MM.1S (cell line): ENCODE results near the gene FGF14.

Experiments
- DNase-seq: peaks from one replicate; pipeline ENCODE4 v3.0.0-alpha.2; 2015
- H2AFZ ChIP-seq: fragments of 300-600 bp; sonication (generic); 2 replicates; pipeline ENCODE4 v1.6.0; 2016; ENCODE audit warnings: antibody characterized with exemption, low read length
- H3F3A ChIP-seq: fragments of 300-600 bp; sonication (generic); 2 replicates; pipeline ENCODE4 v1.6.1; 2016; ENCODE audit warnings: mild to moderate bottlenecking, antibody characterized with exemption, low read length, moderate library complexity, mixed read lengths; ENCODE audit not compliant: insufficient read depth
- H3K27ac ChIP-seq: fragments of 300-600 bp; sonication (generic); 2 replicates; pipeline ENCODE4 v1.5.1; 2016; ENCODE audit warnings: mild to moderate bottlenecking, low read length
- H3K27me3 ChIP-seq: fragments of 300-600 bp; sonication (generic); replicated peaks from 2 replicates; pipeline ENCODE4 v1.6.0; 2016; ENCODE audit warnings: low read length; ENCODE audit not compliant: insufficient read depth
- H3K36me3 ChIP-seq: fragments of 300-600 bp; sonication (generic); replicated peaks from 2 replicates; pipeline ENCODE4 v1.6.1; 2016; ENCODE audit warnings: mild to moderate bottlenecking, low read length, mixed read lengths; ENCODE audit not compliant: insufficient read depth
- H3K4me1 ChIP-seq: fragments of 300-600 bp; sonication (generic); 2 replicates; pipeline ENCODE4 v1.6.1; 2016; ENCODE audit warnings: low read length, mixed read lengths
- H3K4me2 ChIP-seq: fragments of 300-600 bp; sonication (generic); 2 replicates; pipeline ENCODE4 v1.6.0; 2016; ENCODE audit warnings: low read depth, low read length
- H3K4me3 ChIP-seq: fragments of 300-600 bp; sonication (generic); 2 replicates; pipeline ENCODE4 v1.5.1; 2016; ENCODE audit warnings: low read length, mixed read lengths
- H3K79me2 ChIP-seq: fragments of 300-600 bp; sonication (generic); 2 replicates; pipeline ENCODE4 v1.6.1; 2016; ENCODE audit warnings: mixed run types, low read length, mixed read lengths
- H3K9ac ChIP-seq: fragments of 300-600 bp; sonication (generic); 2 replicates; pipeline ENCODE4 v1.6.1; 2016; ENCODE audit warnings: low read length, mixed read lengths
- H3K9me2 ChIP-seq: fragments of 300-600 bp; sonication (generic); replicated peaks from 2 replicates; pipeline ENCODE4 v1.6.1; 2016; ENCODE audit warnings: mild to moderate bottlenecking, low read length, mixed read lengths; ENCODE audit not compliant: insufficient read depth
- H3K9me3 ChIP-seq: fragments of 300-600 bp; sonication (generic); replicated peaks from 2 replicates; pipeline ENCODE4 v1.6.1; 2016; ENCODE audit warnings: mild to moderate bottlenecking, low read length, mixed read lengths; ENCODE audit not compliant: insufficient read depth
- H4K20me1 ChIP-seq: fragments of 300-600 bp; sonication (generic); 2 replicates; pipeline ENCODE4 v1.6.1; 2016; ENCODE audit warnings: mild to moderate bottlenecking, low read length, moderate library complexity, mixed read lengths; ENCODE audit not compliant: insufficient read depth
- EZH2 ChIP-seq: fragments of 300-600 bp; sonication (generic); optimal IDR thresholded peaks from 2 replicates; pipeline ENCODE3; 2017; ENCODE audit warnings: low read depth, mild to moderate bottlenecking, antibody characterized with exemption, low read length, mixed read lengths
- EZH2phosphoT487 ChIP-seq: fragments of 300-600 bp; sonication (generic); IDR thresholded peaks from 2 replicates; pipeline ENCODE4 v1.6.1; 2018; ENCODE audit warnings: antibody characterized with exemption, low read length
- TF ChIP-seq, protein P1 (sequence below): fragments of 300-600 bp; sonication (generic); IDR thresholded peaks from 2 replicates; pipeline ENCODE4 v1.5.1; 2016; ENCODE audit warnings: antibody characterized with exemption, low read length, mixed read lengths

FGF14 gene

GRCh38 chr13:102225892-102226291 is 176.0 kb downstream of the FGF14 start:
- Histone ChIP-seq H3K9me2 (no peaks in the 10 kb centered on the region), H3K9me3 (no peaks in the 10 kb centered on the region), H3K27ac (no peak overlapping the region), H3K27me3 (no peaks in the 10 kb centered on the region), H4K20me1 (no peaks in the 10 kb centered on the region), H3K4me3 (no peak overlapping the region), H3K4me2 (no peak overlapping the region), H3F3A (no peaks in the 10 kb centered on the region), H3K79me2 (no peaks in the 10 kb centered on the region), H2AFZ (no peak overlapping the region), H3K36me3 (no peaks in the 10 kb centered on the region), H3K9ac (no peak overlapping the region), H3K4me1 (no peaks in the 10 kb centered on the region)
- TF ChIP-seq EZH2 (no peak), EZH2phosphoT487 (no peak)
- TF ChIP-seq, protein P1, sequence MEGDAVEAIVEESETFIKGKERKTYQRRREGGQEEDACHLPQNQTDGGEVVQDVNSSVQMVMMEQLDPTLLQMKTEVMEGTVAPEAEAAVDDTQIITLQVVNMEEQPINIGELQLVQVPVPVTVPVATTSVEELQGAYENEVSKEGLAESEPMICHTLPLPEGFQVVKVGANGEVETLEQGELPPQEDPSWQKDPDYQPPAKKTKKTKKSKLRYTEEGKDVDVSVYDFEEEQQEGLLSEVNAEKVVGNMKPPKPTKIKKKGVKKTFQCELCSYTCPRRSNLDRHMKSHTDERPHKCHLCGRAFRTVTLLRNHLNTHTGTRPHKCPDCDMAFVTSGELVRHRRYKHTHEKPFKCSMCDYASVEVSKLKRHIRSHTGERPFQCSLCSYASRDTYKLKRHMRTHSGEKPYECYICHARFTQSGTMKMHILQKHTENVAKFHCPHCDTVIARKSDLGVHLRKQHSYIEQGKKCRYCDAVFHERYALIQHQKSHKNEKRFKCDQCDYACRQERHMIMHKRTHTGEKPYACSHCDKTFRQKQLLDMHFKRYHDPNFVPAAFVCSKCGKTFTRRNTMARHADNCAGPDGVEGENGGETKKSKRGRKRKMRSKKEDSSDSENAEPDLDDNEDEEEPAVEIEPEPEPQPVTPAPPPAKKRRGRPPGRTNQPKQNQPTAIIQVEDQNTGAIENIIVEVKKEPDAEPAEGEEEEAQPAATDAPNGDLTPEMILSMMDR: no peak
- DNase-seq: no peak

DNA sequence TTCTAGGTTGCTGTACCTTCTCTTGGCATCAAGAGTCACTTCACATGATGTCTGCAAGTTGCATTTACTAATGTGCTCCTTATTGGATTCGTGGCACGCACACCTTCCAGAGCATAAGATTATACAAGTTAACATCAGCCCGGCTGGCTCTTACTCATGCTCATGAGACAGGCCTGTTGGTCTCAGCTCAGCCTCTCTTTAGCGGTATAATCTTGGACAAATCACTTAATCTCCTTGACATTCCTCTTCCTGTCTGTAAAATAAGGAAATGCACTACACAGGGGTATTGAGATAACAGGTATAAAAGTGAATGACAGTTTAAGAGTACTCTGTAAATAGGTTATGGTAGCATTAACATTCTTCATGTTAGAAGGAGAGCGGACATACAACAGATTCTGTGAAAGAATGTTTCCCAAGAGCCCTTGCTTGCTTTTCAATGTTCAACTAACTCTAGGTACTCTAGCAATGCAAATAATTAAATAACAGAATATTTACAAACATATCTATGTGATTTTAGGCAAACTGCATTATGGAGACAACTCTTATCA is 181.1 kb downstream of the FGF14 start:
- H3K27ac ChIP-seq: no peak overlapping the region
- TF ChIP-seq, protein P1: no peak
- TF ChIP-seq EZH2: no peak
- TF ChIP-seq EZH2phosphoT487: no peak
- H3K4me2 ChIP-seq: no peak overlapping the region
- no peak overlapping the region for H3K9ac ChIP-seq
- H3K79me2 ChIP-seq: no peaks in the 10 kb centered on the region
- no peaks in the 10 kb centered on the region for H3K4me1 ChIP-seq
- H3K4me3 ChIP-seq: no peak overlapping the region
- no peaks in the 10 kb centered on the region for H3K27me3 ChIP-seq
- H2AFZ ChIP-seq: no peak overlapping the region
- H3K9me3 ChIP-seq: no peaks in the 10 kb centered on the region
- H3K9me2 ChIP-seq: no peaks in the 10 kb centered on the region
- no peaks in the 10 kb centered on the region for H4K20me1 ChIP-seq
- DNase-seq: no peak
- H3K36me3 ChIP-seq: no peaks in the 10 kb centered on the region
- no peaks in the 10 kb centered on the region for H3F3A ChIP-seq

GRCh38 chr13:102214956-102215355 is 186.9 kb downstream of the FGF14 start:
- Histone ChIP-seq H3K36me3 (no peaks in the 10 kb centered on the region), H3K9ac (no peak overlapping the region), H3K79me2 (no peaks in the 10 kb centered on the region), H3K27ac (no peak overlapping the region), H3K9me2 (no peaks in the 10 kb centered on the region), H3K4me1 (no peaks in the 10 kb centered on the region), H3K4me3 (no peak overlapping the region), H3F3A (no peaks in the 10 kb centered on the region), H3K9me3 (no peaks in the 10 kb centered on the region), H3K27me3 (no peaks in the 10 kb centered on the region), H4K20me1 (no peaks in the 10 kb centered on the region), H3K4me2 (no peak overlapping the region), H2AFZ (no peak overlapping the region)
- TF ChIP-seq, protein P1: no peak
- TF ChIP-seq EZH2phosphoT487 (no peak), EZH2 (no peak)
- DNase-seq: no peak
